Esophagus muscularis mucosa (tissue), 4 donors: ENCODE data around the gene RABGGTA. TPM values are rescaled to one million over a fixed set of nuclear protein-coding genes. Genes with fewer than 3 reads are reported as not detected.

ENCODE experiments used
- DNase-seq: peaks from one replicate; pipeline ENCODE4 v3.0.0-alpha.2; 2017; ENCODE audit errors: extremely low spot score
- H3K27ac ChIP-seq, 4 donors: fragments of 200-600 bp; sonication (generic); replicated peaks in 1 of 4; 1 replicate in 3 of 4; 2 replicates in 1 of 4; pipeline ENCODE4 v1.5.1; 2016 to 2019; ENCODE audit warnings: mild to moderate bottlenecking in 1 of 4
- H3K27me3 ChIP-seq, 4 donors: fragments of 200-600 bp; sonication (generic); one replicate each; pipeline versions ENCODE4 v1.5.1 to v1.6.0; 2016 to 2019
- H3K36me3 ChIP-seq, 4 donors: fragments of 200-600 bp; sonication (generic); one replicate each; pipeline ENCODE4 v1.5.1; 2016 to 2019
- H3K4me1 ChIP-seq, 4 donors: fragments of 200-600 bp; sonication (generic); one replicate each; pipeline ENCODE4 v1.5.1; 2016 to 2019
- H3K4me3 ChIP-seq, 4 donors: fragments of 200-600 bp; sonication (generic); 1 replicate in 2 of 4; 2 replicates in 2 of 4; pipeline ENCODE4 v1.5.1; 2016 to 2019; ENCODE audit warnings: mild to moderate bottlenecking in 4 of 4, moderate library complexity in 1 of 4
- H3K9me3 ChIP-seq, 4 donors: fragments of 200-600 bp; sonication (generic); 1 replicate in 3 of 4; 2 replicates in 1 of 4; pipeline ENCODE4 v1.5.1; 2016 to 2019
- EP300 ChIP-seq: sonication (generic); formaldehyde crosslinking; IDR thresholded peaks from one replicate; pipeline ENCODE4 v1.6.1; 2017; ENCODE audit warnings: antibody characterized with exemption
- POLR2A ChIP-seq: fragments of 450-650 bp; IDR thresholded peaks from one replicate; pipeline ENCODE4 v1.6.1; 2017; ENCODE audit warnings: antibody characterized with exemption, moderate library complexity, mild to moderate bottlenecking, low read depth
- POLR2AphosphoS5 ChIP-seq, 2 donors: sonication (generic); formaldehyde crosslinking; IDR thresholded peaks; one replicate each; pipeline ENCODE4 v1.6.1; 2017; ENCODE audit warnings: antibody characterized with exemption in 2 of 2
- WGBS: methylation state at CpG from one replicate; pipeline ENCODE4 v1.1.5; 2018; 5-methylcytosine and 5-hydroxymethylcytosine counted together
- intact Hi-C: fragments of 100-400 bp; cut with DNase I; formaldehyde crosslinking; loops from one replicate; pipeline ENCODE4 v1.15.1; 2023
- total RNA-seq, 4 donors: library from RNA; depleted of rRNA; stranded (reverse); fragments of >200 nt; gene quantifications; one replicate each; pipeline versions ENCODE4 v1.1.0 to v1.2.1, GENCODE V29; 2016
- TF ChIP-seq, protein P1 (sequence below), 3 experiments: fragments of 200-600 bp in 2 of 3; fragments of 450-650 bp in 1 of 3; sonication (generic) in 2 of 3; IDR thresholded peaks; one replicate each; pipeline ENCODE4 v1.5.1; 2017 to 2019; ENCODE audit warnings: antibody characterized with exemption in 3 of 3, mild to moderate bottlenecking in 2 of 3, moderate library complexity in 1 of 3

Gene RABGGTA
- total RNA-seq, 4 donors from 2014 or later: 14.6 to 27.8 (median 20.3) TPM

DNA sequence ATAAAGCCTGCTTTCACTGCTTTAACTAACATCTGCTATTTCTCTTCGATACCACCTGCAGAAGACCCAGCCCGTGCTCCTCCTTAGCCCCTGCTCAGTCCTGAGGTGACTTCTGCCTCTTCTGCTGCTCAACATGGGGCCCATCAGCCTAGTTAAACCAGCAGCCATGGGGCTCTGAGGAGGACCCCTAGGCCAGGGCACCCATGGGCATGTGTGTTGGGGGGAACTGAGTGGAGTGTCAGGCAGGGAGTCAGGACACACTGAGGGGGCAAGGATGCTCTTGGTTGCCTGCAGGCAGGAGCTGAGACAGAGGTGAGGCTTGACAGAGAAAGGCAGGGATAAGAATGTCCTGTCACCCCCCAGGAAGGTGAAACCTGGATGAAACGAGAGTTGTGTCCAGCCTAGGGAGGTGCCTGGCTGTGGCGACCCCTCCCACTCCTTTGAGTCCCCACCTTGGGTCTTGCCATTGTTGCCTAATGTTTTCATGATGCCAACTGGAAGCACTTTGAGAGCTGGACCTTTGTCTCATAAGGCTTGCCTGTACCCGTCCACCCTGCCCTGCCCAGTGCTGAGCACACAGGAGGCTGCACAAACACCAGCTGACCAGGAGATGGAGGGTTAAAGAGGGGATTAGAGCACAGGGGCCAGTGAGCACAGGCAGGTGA lies 12.5 kb upstream of the RABGGTA start:
- no peak overlapping the region for H3K27ac ChIP-seq
- no peaks in the 10 kb centered on the region for H3K9me3 ChIP-seq
- H3K4me1 ChIP-seq: peaks cover 0 to 6% (median 0%) of the 10 kb centered on the region in 4 donors
- intact Hi-C loops: no loop called here
- 83% methylated on average over 5 of the region's 5 CpGs for WGBS
- TF ChIP-seq, protein P1, sequence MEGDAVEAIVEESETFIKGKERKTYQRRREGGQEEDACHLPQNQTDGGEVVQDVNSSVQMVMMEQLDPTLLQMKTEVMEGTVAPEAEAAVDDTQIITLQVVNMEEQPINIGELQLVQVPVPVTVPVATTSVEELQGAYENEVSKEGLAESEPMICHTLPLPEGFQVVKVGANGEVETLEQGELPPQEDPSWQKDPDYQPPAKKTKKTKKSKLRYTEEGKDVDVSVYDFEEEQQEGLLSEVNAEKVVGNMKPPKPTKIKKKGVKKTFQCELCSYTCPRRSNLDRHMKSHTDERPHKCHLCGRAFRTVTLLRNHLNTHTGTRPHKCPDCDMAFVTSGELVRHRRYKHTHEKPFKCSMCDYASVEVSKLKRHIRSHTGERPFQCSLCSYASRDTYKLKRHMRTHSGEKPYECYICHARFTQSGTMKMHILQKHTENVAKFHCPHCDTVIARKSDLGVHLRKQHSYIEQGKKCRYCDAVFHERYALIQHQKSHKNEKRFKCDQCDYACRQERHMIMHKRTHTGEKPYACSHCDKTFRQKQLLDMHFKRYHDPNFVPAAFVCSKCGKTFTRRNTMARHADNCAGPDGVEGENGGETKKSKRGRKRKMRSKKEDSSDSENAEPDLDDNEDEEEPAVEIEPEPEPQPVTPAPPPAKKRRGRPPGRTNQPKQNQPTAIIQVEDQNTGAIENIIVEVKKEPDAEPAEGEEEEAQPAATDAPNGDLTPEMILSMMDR (IDR thresholded peaks at IDR 0.05): no peak
- TF ChIP-seq POLR2A (no peak), POLR2AphosphoS5 (IDR thresholded peaks at IDR 0.05) (no peak), EP300 (no peak)
- no peak for DNase-seq
- no peak overlapping the region for H3K4me3 ChIP-seq
- no peaks in the 10 kb centered on the region for H3K27me3 ChIP-seq
- no peaks in the 10 kb centered on the region for H3K36me3 ChIP-seq

DNA sequence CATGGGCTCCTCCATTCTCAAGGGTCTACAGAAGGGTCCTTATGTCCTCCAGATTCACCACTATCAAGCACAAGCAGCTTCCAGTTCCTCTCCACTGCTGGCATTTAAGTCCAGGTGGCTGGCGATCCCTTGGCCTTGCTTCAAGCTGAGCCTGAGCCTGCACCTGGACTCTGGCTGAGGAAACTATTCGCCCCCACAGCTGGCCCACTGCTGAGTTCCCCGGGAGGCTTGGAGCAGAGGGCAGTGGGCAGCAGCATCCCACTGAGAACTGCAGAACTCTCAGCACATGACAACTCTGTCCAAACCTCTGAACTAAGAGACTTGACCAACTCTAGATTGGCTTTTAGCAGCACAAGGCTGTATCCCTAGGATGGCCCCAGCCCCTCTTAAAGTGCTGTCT lies 11.3 kb upstream of the RABGGTA start:
- H3K4me3 ChIP-seq: no peak overlapping the region
- WGBS: 83% methylated on average over 3 of the region's 3 CpGs

DNA sequence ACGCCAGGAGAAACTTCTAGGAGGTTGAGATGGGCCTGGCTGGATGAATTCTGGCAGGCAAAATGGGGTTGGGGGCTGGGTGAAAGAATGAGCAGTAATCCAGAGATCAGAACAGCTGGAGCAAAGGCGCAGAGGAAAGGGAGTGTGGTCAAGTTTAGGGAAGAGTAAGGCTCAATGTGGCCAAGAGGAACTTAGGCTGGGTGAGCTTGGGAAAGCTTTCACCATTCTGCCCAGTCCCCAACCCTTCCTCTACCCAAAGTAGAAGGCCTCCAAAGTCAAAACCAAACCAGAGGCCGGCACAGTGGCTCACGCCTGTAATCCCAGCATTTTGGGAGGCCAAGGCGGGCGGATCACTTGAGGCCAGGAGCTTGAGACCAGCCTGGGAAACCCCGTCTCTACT lies 10.2 kb upstream of the RABGGTA start:
- Histone ChIP-seq H3K27me3 (no peaks in the 10 kb centered on the region), H3K36me3 (no peaks in the 10 kb centered on the region), H3K9me3 (no peaks in the 10 kb centered on the region), H3K27ac (no peak overlapping the region), H3K4me3 (no peak overlapping the region), H3K4me1 (peaks cover 0 to 9% (median 0%) of the 10 kb centered on the region in 4 donors)
- intact Hi-C loops: no loop called here
- TF ChIP-seq POLR2A: no peak
- TF ChIP-seq EP300: no peak
- TF ChIP-seq, protein P1 (IDR thresholded peaks at IDR 0.05): no peak
- no peak for TF ChIP-seq POLR2AphosphoS5 (IDR thresholded peaks at IDR 0.05)
- DNase-seq: no peak
- 79% methylated on average over 7 of the region's 7 CpGs for WGBS

More for the DNA sequence above, 11.3 kb upstream of the RABGGTA start:
- intact Hi-C loops: no loop called here
- Histone ChIP-seq H3K9me3 (no peaks in the 10 kb centered on the region), H3K27ac (no peak overlapping the region), H3K27me3 (no peaks in the 10 kb centered on the region), H3K36me3 (no peaks in the 10 kb centered on the region), H3K4me1 (peaks cover 0 to 9% (median 0%) of the 10 kb centered on the region in 4 donors)
- no peak for DNase-seq
- TF ChIP-seq EP300: no peak

DNA sequence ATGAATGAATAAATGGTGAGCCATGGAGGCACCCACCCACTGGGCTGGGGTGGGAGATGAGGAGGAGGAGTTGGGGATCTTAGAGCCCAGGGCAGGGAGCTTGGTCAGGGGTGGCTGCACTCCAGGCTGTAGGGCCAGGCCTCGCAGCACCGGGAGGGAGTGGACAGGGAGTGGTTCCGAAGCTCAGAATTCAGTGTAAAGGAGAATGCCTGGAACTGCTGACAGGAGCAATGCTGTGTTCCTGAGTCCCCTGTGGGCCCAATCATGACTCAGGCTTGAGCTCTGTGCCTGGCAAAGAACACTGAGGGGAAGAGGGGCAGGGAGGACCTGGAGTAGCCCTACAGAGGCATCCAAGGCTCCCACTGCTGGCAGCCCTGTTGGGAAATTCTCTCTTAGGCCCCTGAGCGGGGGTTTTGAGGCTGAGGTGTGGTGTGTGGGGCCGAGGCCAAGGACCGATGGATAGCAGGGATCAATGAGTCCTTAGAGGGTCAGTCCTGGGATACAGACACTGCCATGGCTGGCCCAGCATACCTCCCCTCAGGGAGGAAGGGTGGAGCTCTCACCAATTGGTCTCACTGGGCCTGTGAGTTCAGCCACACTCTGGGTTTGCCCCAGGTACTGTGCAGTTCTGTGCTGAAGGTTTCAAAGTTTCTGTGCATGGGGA lies 9.5 kb upstream of the RABGGTA start:
- H3K27me3 ChIP-seq: no peaks in the 10 kb centered on the region
- H3K4me3 ChIP-seq: no peak overlapping the region
- intact Hi-C loops: no loop called here
- 64% methylated on average over 3 of the region's 6 CpGs for WGBS
- no peak overlapping the region for H3K27ac ChIP-seq
- no peaks in the 10 kb centered on the region for H3K9me3 ChIP-seq
- peaks cover 0 to 9% (median 0%) of the 10 kb centered on the region in 4 donors for H3K4me1 ChIP-seq
- no peaks in the 10 kb centered on the region for H3K36me3 ChIP-seq
- no peak for DNase-seq
- no peak for TF ChIP-seq EP300
- TF ChIP-seq, protein P1 (IDR thresholded peaks at IDR 0.05): no peak
- TF ChIP-seq POLR2AphosphoS5 (IDR thresholded peaks at IDR 0.05): no peak
- TF ChIP-seq POLR2A: no peak

DNA sequence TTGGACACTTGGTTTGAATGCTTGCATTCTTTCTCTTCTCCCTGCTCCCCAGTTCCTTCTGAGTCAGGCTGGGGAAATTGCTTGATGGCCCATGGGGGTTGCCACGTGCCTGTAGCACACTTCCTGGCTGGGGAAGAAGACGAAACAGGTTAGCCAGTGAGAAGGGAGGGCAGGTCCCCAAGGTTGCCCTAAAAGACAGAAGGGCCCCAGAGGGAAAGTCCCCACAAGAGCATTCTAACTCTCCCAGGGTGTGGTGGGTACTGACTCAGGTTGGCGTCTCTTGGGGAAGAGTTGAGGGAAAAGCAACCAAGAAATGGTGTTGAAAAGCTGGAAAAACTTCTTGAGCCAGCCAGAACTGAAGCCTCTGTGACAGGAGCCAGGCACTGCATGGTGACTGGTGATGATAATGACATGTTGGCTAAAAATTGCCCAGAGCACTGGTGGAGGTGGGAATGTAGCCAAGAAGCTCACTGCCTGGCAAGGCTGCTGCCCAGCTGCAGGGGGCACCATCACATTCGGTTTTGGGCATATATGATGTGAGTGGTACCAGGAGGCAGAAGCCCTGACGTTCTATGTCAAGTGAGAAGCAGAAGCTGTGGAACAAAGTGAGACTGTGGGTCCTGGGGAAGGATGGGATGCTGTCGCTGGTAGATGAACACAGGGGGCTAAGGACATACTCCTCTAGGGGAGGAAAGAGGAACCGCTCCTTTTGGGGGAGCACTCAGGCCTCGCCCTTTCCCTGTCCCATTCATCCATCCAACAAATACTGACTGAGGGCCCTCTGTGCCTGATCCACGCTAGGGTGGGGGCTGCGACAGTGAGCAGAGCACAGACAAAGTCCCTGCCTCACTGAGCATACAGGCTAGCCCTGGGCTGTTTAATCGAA lies 8.1 kb upstream of the RABGGTA start:
- Histone ChIP-seq H3K27me3 (no peaks in the 10 kb centered on the region), H3K27ac (no peak overlapping the region), H3K4me1 (peaks cover 0 to 12% (median 0%) of the 10 kb centered on the region in 4 donors), H3K9me3 (no peaks in the 10 kb centered on the region), H3K4me3 (no peak overlapping the region), H3K36me3 (no peaks in the 10 kb centered on the region)
- no peak for DNase-seq
- TF ChIP-seq EP300 (no peak), POLR2AphosphoS5 (IDR thresholded peaks at IDR 0.05) (no peak), POLR2A (no peak)
- TF ChIP-seq, protein P1 (IDR thresholded peaks at IDR 0.05): no peak
- intact Hi-C loops: no loop called here
- WGBS: 63% methylated on average over 11 of the region's 11 CpGs
